ENCODE measurements around the gene TMEM95. TPM values are rescaled to one million over a fixed set of nuclear protein-coding genes. Genes with fewer than 3 reads are reported as not detected.

The TMEM95 gene
- total and polyA plus RNA-seq, 2 experiments from 2014 or later: not detected

- no peak for ATAC-seq
- Histone ChIP-seq H4K20me1 (replicated peaks; ENCODE audit: insufficient read depth) (0 out of 2 replicates have a peak, but pooled peaks cover 3% of the 10 kb centered on the region), H3K27me3 (ENCODE audit: insufficient read depth) (no peaks in the 10 kb centered on the region), H3K79me2 (replicated peaks; ENCODE audit: insufficient read depth) (no peaks in the 10 kb centered on the region), H3K36me3 (ENCODE audit: insufficient read depth) (no peaks in the 10 kb centered on the region; the same call in 1 of the 2 replicates), H3K27ac (ENCODE audit: low read depth) (no peak overlapping the region), H3K9me2 (ENCODE audit: insufficient read depth) (no peaks in the 10 kb centered on the region), H2AFZ (no peak overlapping the region), H3K4me1 (ENCODE audit: insufficient read depth) (peaks cover 18% of the 10 kb centered on the region), H3K4me3 (no peak overlapping the region), H3F3A (replicated peaks; ENCODE audit: low read depth) (peaks cover 21% of the 10 kb centered on the region), H3K4me2 (no peak overlapping the region)
- H3K4me3 Mint-ChIP-seq: no peak overlapping the region
- H3K4me1 Mint-ChIP-seq: peaks cover 21% of the 10 kb centered on the region
- H3K27me3 Mint-ChIP-seq (ENCODE audit: insufficient read depth, low read depth, poor library complexity): peaks cover 5% of the 10 kb centered on the region
- H3K9me3 Mint-ChIP-seq: no peaks in the 10 kb centered on the region
- peaks cover 9% of the 10 kb centered on the region for H3K36me3 Mint-ChIP-seq (ENCODE audit: low read depth)
- DNase-seq (ENCODE audit: low spot score): no peak
- no peak for TF ChIP-seq EZH2 (IDR thresholded peaks at IDR 0.05; ENCODE audit: low read depth, unreplicated experiment)
- TF ChIP-seq, protein P1, sequence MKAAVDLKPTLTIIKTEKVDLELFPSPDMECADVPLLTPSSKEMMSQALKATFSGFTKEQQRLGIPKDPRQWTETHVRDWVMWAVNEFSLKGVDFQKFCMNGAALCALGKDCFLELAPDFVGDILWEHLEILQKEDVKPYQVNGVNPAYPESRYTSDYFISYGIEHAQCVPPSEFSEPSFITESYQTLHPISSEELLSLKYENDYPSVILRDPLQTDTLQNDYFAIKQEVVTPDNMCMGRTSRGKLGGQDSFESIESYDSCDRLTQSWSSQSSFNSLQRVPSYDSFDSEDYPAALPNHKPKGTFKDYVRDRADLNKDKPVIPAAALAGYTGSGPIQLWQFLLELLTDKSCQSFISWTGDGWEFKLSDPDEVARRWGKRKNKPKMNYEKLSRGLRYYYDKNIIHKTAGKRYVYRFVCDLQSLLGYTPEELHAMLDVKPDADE (IDR thresholded peaks at IDR 0.05): no peak
- TF ChIP-seq EZH2phosphoT487 (IDR thresholded peaks at IDR 0.05; ENCODE audit: unreplicated experiment): no peak
- TF ChIP-seq CTCF (conservative IDR thresholded peaks at IDR 0.05; ENCODE audit: low read depth in 2 of 2): no peak
- TF ChIP-seq CREB1 (CRISPR knock-in tag; IDR thresholded peaks at IDR 0.05; ENCODE audit: low read depth): no peak
- no peak overlapping the region for H3K27ac Mint-ChIP-seq
Measured at GRCh38 chr17:7340179-7340578, 14.8 kb upstream of the TMEM95 start.

DNA sequence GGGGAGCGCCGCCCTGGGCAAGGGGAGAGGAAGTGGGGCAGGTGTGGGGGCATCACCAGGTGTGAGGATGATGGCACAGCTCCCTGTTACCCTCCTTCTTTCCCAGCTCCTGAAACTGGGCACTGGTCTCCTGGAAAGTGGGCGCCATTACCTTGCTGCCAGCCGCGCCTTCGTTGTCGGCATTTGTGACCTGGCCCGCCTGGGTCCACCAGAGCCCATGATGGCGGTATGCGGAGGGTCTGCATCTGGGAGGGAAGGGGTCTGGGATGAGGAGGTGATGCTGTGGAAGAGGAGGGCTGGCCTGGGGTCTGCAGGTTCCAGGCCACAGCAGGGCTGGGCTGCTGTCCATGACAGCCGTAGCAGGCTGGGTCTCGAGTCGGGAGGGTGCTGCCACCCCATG is 13.1 kb upstream of the TMEM95 start:
- no peak for DNase-seq (ENCODE audit: low spot score)
- H3K36me3 ChIP-seq (ENCODE audit: insufficient read depth): no peaks in the 10 kb centered on the region; the same call in 1 of the 2 replicates
- Mint-ChIP-seq H3K4me1 (peaks cover 10% of the 10 kb centered on the region), H3K4me3 (no peak overlapping the region), H3K9me3 (no peaks in the 10 kb centered on the region), H3K27me3 (ENCODE audit: insufficient read depth, low read depth, poor library complexity) (peaks cover 8% of the 10 kb centered on the region), H3K36me3 (ENCODE audit: low read depth) (peaks cover 9% of the 10 kb centered on the region), H3K27ac (no peak overlapping the region)
- no peaks in the 10 kb centered on the region for H3K79me2 ChIP-seq (replicated peaks; ENCODE audit: insufficient read depth)
- peaks cover 15% of the 10 kb centered on the region for H3F3A ChIP-seq (replicated peaks; ENCODE audit: low read depth)
- no peak overlapping the region for H2AFZ ChIP-seq
- no peaks in the 10 kb centered on the region for H3K27me3 ChIP-seq (ENCODE audit: insufficient read depth)
- no peak overlapping the region for H3K4me2 ChIP-seq
- ATAC-seq: no peak
- no peak overlapping the region for H3K27ac ChIP-seq (ENCODE audit: low read depth)
- H3K4me3 ChIP-seq: no peak overlapping the region
- H4K20me1 ChIP-seq (replicated peaks; ENCODE audit: insufficient read depth): 0 out of 2 replicates have a peak, but pooled peaks cover 3% of the 10 kb centered on the region
- no peaks in the 10 kb centered on the region for H3K9me2 ChIP-seq (ENCODE audit: insufficient read depth)
- TF ChIP-seq EZH2phosphoT487 (IDR thresholded peaks at IDR 0.05; ENCODE audit: unreplicated experiment): no peak
- H3K4me1 ChIP-seq (ENCODE audit: insufficient read depth): peaks cover 9% of the 10 kb centered on the region

DNA sequence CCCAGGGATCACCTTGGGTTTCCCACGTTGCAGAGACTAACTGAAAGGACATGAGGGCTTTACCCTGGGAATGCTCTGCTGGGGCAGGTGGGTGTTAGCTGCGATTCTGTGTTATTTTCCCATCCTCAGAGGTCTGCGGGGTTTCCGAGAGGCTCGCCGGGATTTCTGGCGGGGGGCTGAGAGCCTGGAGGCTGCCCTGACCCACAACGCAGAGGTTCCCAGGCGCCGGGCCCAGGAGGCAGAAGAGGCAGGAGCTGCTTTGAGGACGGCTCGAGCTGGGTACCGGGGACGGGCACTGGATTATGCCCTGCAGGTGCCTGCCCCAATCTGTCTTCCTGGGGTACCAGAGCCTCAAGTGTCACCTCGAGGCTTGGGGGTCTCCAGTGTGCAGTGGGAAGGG is 11.7 kb upstream of the TMEM95 start:
- no peaks in the 10 kb centered on the region for H3K79me2 ChIP-seq (replicated peaks; ENCODE audit: insufficient read depth)
- no peaks in the 10 kb centered on the region for H3K9me2 ChIP-seq (ENCODE audit: insufficient read depth)
- Mint-ChIP-seq H3K4me1 (no peaks in the 10 kb centered on the region), H3K9me3 (no peaks in the 10 kb centered on the region), H3K4me3 (no peak overlapping the region; the same call in 2 of the 3 replicates), H3K27me3 (ENCODE audit: insufficient read depth, low read depth, poor library complexity) (peaks cover 10% of the 10 kb centered on the region), H3K36me3 (ENCODE audit: low read depth) (peaks cover 7% of the 10 kb centered on the region), H3K27ac (no peak overlapping the region)
- H3F3A ChIP-seq (replicated peaks; ENCODE audit: low read depth): 0 out of 2 replicates have a peak, but pooled peaks cover 6% of the 10 kb centered on the region
- no peak overlapping the region for H3K27ac ChIP-seq (ENCODE audit: low read depth)
- H3K27me3 ChIP-seq (ENCODE audit: insufficient read depth): no peaks in the 10 kb centered on the region
- DNase-seq (ENCODE audit: low spot score) (no peak), ATAC-seq (no peak)
- no peaks in the 10 kb centered on the region for H3K4me1 ChIP-seq (ENCODE audit: insufficient read depth)
- H3K4me2 ChIP-seq: no peak overlapping the region
- 0 out of 2 replicates have a peak, but pooled peaks cover 3% of the 10 kb centered on the region for H4K20me1 ChIP-seq (replicated peaks; ENCODE audit: insufficient read depth)
- H3K4me3 ChIP-seq: no peak overlapping the region
- H3K36me3 ChIP-seq (ENCODE audit: insufficient read depth): no peaks in the 10 kb centered on the region; the same call in 1 of the 2 replicates
- H2AFZ ChIP-seq: no peak overlapping the region
- TF ChIP-seq, protein P2, sequence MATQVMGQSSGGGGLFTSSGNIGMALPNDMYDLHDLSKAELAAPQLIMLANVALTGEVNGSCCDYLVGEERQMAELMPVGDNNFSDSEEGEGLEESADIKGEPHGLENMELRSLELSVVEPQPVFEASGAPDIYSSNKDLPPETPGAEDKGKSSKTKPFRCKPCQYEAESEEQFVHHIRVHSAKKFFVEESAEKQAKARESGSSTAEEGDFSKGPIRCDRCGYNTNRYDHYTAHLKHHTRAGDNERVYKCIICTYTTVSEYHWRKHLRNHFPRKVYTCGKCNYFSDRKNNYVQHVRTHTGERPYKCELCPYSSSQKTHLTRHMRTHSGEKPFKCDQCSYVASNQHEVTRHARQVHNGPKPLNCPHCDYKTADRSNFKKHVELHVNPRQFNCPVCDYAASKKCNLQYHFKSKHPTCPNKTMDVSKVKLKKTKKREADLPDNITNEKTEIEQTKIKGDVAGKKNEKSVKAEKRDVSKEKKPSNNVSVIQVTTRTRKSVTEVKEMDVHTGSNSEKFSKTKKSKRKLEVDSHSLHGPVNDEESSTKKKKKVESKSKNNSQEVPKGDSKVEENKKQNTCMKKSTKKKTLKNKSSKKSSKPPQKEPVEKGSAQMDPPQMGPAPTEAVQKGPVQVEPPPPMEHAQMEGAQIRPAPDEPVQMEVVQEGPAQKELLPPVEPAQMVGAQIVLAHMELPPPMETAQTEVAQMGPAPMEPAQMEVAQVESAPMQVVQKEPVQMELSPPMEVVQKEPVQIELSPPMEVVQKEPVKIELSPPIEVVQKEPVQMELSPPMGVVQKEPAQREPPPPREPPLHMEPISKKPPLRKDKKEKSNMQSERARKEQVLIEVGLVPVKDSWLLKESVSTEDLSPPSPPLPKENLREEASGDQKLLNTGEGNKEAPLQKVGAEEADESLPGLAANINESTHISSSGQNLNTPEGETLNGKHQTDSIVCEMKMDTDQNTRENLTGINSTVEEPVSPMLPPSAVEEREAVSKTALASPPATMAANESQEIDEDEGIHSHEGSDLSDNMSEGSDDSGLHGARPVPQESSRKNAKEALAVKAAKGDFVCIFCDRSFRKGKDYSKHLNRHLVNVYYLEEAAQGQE (IDR thresholded peaks at IDR 0.05; ENCODE audit: unreplicated experiment): no peak

Measured in GM23338 (cell line).